Keratinocyte (primary cell): ENCODE results near the gene CDS1. TPM values are rescaled to one million over a fixed set of nuclear protein-coding genes. Genes with fewer than 3 reads are reported as not detected.

Source experiments
- DNase-seq: peaks from one replicate; pipeline ENCODE4 v3.0.0-alpha.2; 2011; ENCODE audit warnings: low read depth, missing footprints, low spot score
- FAIRE-seq: peaks from 2 replicates; lab custom pipeline; 2011; peaks lifted over from hg19 to GRCh38; lab: Jason Lieb, UNC
- H2AFZ ChIP-seq: 2 replicates; pipeline ENCODE4 v1.6.0; 2012; ENCODE audit warnings: low read length, control low read depth, inconsistent platforms; ENCODE audit not compliant: control insufficient read depth
- H3K27ac ChIP-seq: 2 replicates; pipeline ENCODE4 v1.5.1; 2011; ENCODE audit warnings: low read length; ENCODE audit not compliant: control insufficient read depth, insufficient read depth
- H3K27me3 ChIP-seq: 3 replicates; pipeline ENCODE4 v1.6.0; 2011; ENCODE audit warnings: low read length; ENCODE audit not compliant: control insufficient read depth, insufficient read depth; ENCODE audit errors: extremely low read depth
- H3K36me3 ChIP-seq, 2 experiments: 2 replicates in 1 of 2; 3 replicates in 1 of 2; pipeline ENCODE4 v1.5.1; 2011; ENCODE audit warnings: low read length in 2 of 2, mild to moderate bottlenecking in 1 of 2; ENCODE audit not compliant: control insufficient read depth in 2 of 2, insufficient read depth in 2 of 2; ENCODE audit errors: extremely low read depth in 1 of 2
- H3K4me1 ChIP-seq: 3 replicates; pipeline ENCODE4 v1.5.1; 2011; ENCODE audit warnings: low read length; ENCODE audit not compliant: control insufficient read depth, insufficient read depth; ENCODE audit errors: extremely low read depth
- H3K4me2 ChIP-seq: 3 replicates; pipeline ENCODE4 v1.6.0; 2011; ENCODE audit warnings: low read depth, low read length; ENCODE audit not compliant: control insufficient read depth, insufficient read depth; ENCODE audit errors: extremely low read depth
- H3K4me3 ChIP-seq, 3 experiments: fragments of 200-600 bp in 1 of 3; sonication (generic) in 1 of 3; 2 replicates in 2 of 3; 3 replicates in 1 of 3; pipeline ENCODE4 v1.5.1; 2011 to 2016; ENCODE audit warnings: low read length in 3 of 3, mild to moderate bottlenecking in 3 of 3, control low read depth in 2 of 3, inconsistent platforms in 1 of 3, low read depth in 1 of 3, mixed read lengths in 1 of 3, mixed run types in 1 of 3, moderate library complexity in 1 of 3; ENCODE audit not compliant: control insufficient read depth in 2 of 3, insufficient read depth in 2 of 3; ENCODE audit errors: extremely low read depth in 1 of 3
- H3K79me2 ChIP-seq: 2 replicates; pipeline ENCODE4 v1.6.0; 2012; ENCODE audit warnings: low read length; ENCODE audit not compliant: control insufficient read depth, insufficient read depth
- H3K9ac ChIP-seq: 3 replicates; pipeline ENCODE4 v1.6.0; 2011; ENCODE audit warnings: low read length; ENCODE audit not compliant: control insufficient read depth, insufficient read depth; ENCODE audit errors: extremely low read depth
- H3K9me1 ChIP-seq: 3 replicates; pipeline ENCODE4 v1.6.0; 2011; ENCODE audit warnings: low read length; ENCODE audit not compliant: control insufficient read depth, insufficient read depth; ENCODE audit errors: extremely low read depth
- H3K9me3 ChIP-seq: 2 replicates; pipeline ENCODE4 v1.5.1; 2012; ENCODE audit warnings: low read depth, low read length; ENCODE audit not compliant: control insufficient read depth
- H4K20me1 ChIP-seq: 3 replicates; pipeline ENCODE4 v1.6.0; 2011; ENCODE audit warnings: low read length; ENCODE audit not compliant: control insufficient read depth, insufficient read depth; ENCODE audit errors: extremely low read depth
- CTCF ChIP-seq, 3 experiments: IDR thresholded peaks in 1 of 3; conservative IDR thresholded peaks in 1 of 3; optimal IDR thresholded peaks in 1 of 3; 2 replicates in 2 of 3; 3 replicates in 1 of 3; pipeline versions ENCODE3 to v1.5.1; 2011; ENCODE audit warnings: low read length in 3 of 3, mild to moderate bottlenecking in 3 of 3, moderate library complexity in 2 of 3, control low read depth in 1 of 3, inconsistent platforms in 1 of 3; ENCODE audit not compliant: insufficient read depth in 2 of 3; ENCODE audit errors: extremely low read depth in 1 of 3
- EZH2 ChIP-seq: IDR thresholded peaks from one replicate; pipeline ENCODE4 v1.6.1; 2012; ENCODE audit warnings: inconsistent platforms, mild to moderate bottlenecking, low read length, moderate library complexity
- dilution Hi-C: fragments of 300-500 bp; cut with MboI; formaldehyde crosslinking; loops from one replicate; pipeline ENCODE4 v1.7.0; 2020; ENCODE audit warnings: low sequenced_read_pairs; ENCODE audit not compliant: extremely low pct_ligation_motif_present
- polyA plus RNA-seq, 5 experiments: library from polyadenylated mRNA; depleted of rRNA in 3 of 5; stranded (reverse) in 3 of 5; stranded (forward) in 1 of 5; unstranded in 1 of 5; fragments of >200 nt; gene quantifications; 1 replicate in 1 of 5; 2 replicates in 3 of 5; 3 replicates in 1 of 5; pipeline versions ENCODE4 v1.2.1 to v1.2.3, GENCODE V29; 2011 to 2012; ENCODE audit warnings: missing spikeins in 2 of 5, low read depth in 1 of 5, low replicate concordance in 1 of 5

CDS1 gene
- polyA plus RNA-seq, 1 donor (not counting 4 experiments of a cell fraction or from before 2014, with no cell fraction given): 21.7 TPM

GRCh38 chr4:84611531-84611930 lies 28.6 kb downstream of the CDS1 start:
- Histone ChIP-seq H3K27me3 (no peaks in the 10 kb centered on the region), H3K9me3 (no peaks in the 10 kb centered on the region), H3K4me1 (peaks cover 11% of the 10 kb centered on the region), H3K4me3 (no peak overlapping the region), H3K36me3 (peaks cover 0 to 9% of the 10 kb centered on the region in 2 experiments), H3K4me2 (no peak overlapping the region), H4K20me1 (no peaks in the 10 kb centered on the region), H3K27ac (no peak overlapping the region), H3K79me2 (no peaks in the 10 kb centered on the region), H3K9me1 (no peaks in the 10 kb centered on the region), H3K9ac (no peak overlapping the region), H2AFZ (no peak overlapping the region)
- DNase-seq (no peak), FAIRE-seq (no peak)
- dilution Hi-C loops: no loop called here
- TF ChIP-seq EZH2 (no peak), CTCF (optimal IDR thresholded peaks at IDR 0.05 in 1 of 3, IDR thresholded peaks at IDR 0.05 in 1 of 3, conservative IDR thresholded peaks at IDR 0.05 in 1 of 3; ENCODE audit: extremely low read depth in 1 of 3, insufficient read depth in 2 of 3, low read length in 3 of 3) (no peak)

- DNase-seq: no peak
- no peak overlapping the region for H3K9ac ChIP-seq
- FAIRE-seq: no peak
- H2AFZ ChIP-seq: no peak overlapping the region
- H3K4me1 ChIP-seq: peaks cover 5% of the 10 kb centered on the region
- no peaks in the 10 kb centered on the region for H3K9me1 ChIP-seq
- H3K79me2 ChIP-seq: no peaks in the 10 kb centered on the region
- H3K9me3 ChIP-seq: no peaks in the 10 kb centered on the region
- no peak overlapping the region for H3K4me2 ChIP-seq
- H3K4me3 ChIP-seq: no peak overlapping the region
- no peaks in the 10 kb centered on the region for H4K20me1 ChIP-seq
- peaks cover 5 to 7% of the 10 kb centered on the region in 2 experiments for H3K36me3 ChIP-seq
- TF ChIP-seq CTCF (optimal IDR thresholded peaks at IDR 0.05 in 1 of 3, IDR thresholded peaks at IDR 0.05 in 1 of 3, conservative IDR thresholded peaks at IDR 0.05 in 1 of 3; ENCODE audit: extremely low read depth in 1 of 3, insufficient read depth in 2 of 3, low read length in 3 of 3): no peak
- TF ChIP-seq EZH2: no peak
- dilution Hi-C loops: no loop called here
- no peak overlapping the region for H3K27ac ChIP-seq
- no peaks in the 10 kb centered on the region for H3K27me3 ChIP-seq
Measured at GRCh38 chr4:84614891-84615290, 32.0 kb downstream of the CDS1 start.
